H7 (cell line): ENCODE results near the gene RPL19. TPM values are rescaled to one million over a fixed set of nuclear protein-coding genes. Genes with fewer than 3 reads are reported as not detected.

Experiments
- DNase-seq: peaks from one replicate; pipeline ENCODE4 v3.0.0; 2012
- H3K27me3 ChIP-seq: 2 replicates; pipeline ENCODE4 v1.6.0; 2011; ENCODE audit warnings: mild to moderate bottlenecking, low read length; ENCODE audit not compliant: control insufficient read depth, insufficient read depth
- H3K36me3 ChIP-seq: replicated peaks from 2 replicates; pipeline ENCODE4 v1.5.1; 2011; ENCODE audit warnings: low read length; ENCODE audit not compliant: control insufficient read depth, insufficient read depth
- H3K4me3 ChIP-seq: 2 replicates; pipeline ENCODE4 v1.5.1; 2011; ENCODE audit warnings: low read depth, mild to moderate bottlenecking, control low read depth, low read length, moderate library complexity; ENCODE audit not compliant: insufficient read depth
- total RNA-seq: library from RNA; depleted of rRNA; stranded (reverse); fragments of >200 nt; shearing (Covaris generic); gene quantifications from 2 replicates; pipeline ENCODE4 v1.2.3, GENCODE V29; 2014; rRNA removed

Gene RPL19
- 2,113 and 2,304 TPM in 2 replicates for total RNA-seq

GRCh38 chr17:39200070-39200879, at the start of gene RPL19:
Gene RPL19, plus strand, starts transcription at chr17:39200283. Its CDS starts 62 bp downstream, at chr17:39200345.
- DNase-seq = peak; percentile 92
- no peaks in the 10 kb centered on the region for H3K27me3 ChIP-seq
- peak within 1 kb of the TSS; percentile 100 for H3K4me3 ChIP-seq
- peaks cover 37% of the 10 kb centered on the region for H3K36me3 ChIP-seq

GRCh38 chr17:39150795-39151149, 49.3 kb upstream of the RPL19 start:
- peak; percentile 61 for DNase-seq
- Histone ChIP-seq H3K36me3 (no peaks in the 10 kb centered on the region), H3K4me3 (peak overlapping the region; percentile 58), H3K27me3 (peaks cover 30% of the 10 kb centered on the region)

GRCh38 chr17:39151150-39151942, 48.7 kb upstream of the RPL19 start, which contains the start of gene PLXDC1:
Gene PLXDC1, minus strand, starts transcription at chr17:39151637. Its CDS starts 200 bp downstream, at chr17:39151437.
- Histone ChIP-seq H3K27me3 (peaks cover 30% of the 10 kb centered on the region), H3K36me3 (no peaks in the 10 kb centered on the region), H3K4me3 (peak within 1 kb of the TSS; percentile 58)
- peak; percentile 85 for DNase-seq

GRCh38 chr17:39151943-39152818, 47.9 kb upstream of the RPL19 start:
- DNase-seq = peak; percentile 65
- H3K27me3 ChIP-seq = peaks cover 30% of the 10 kb centered on the region
- peak overlapping the region; percentile 58 for H3K4me3 ChIP-seq
- no peaks in the 10 kb centered on the region for H3K36me3 ChIP-seq

GRCh38 chr17:39153599-39154051, 46.5 kb upstream of the RPL19 start:
- DNase-seq = peak; percentile 76
- Histone ChIP-seq H3K27me3 (peaks cover 30% of the 10 kb centered on the region), H3K4me3 (peak overlapping the region; percentile 92)

GRCh38 chr17:39155654-39156053, 44.4 kb upstream of the RPL19 start:
- peaks cover 15% of the 10 kb centered on the region for H3K27me3 ChIP-seq
- H3K4me3 ChIP-seq = no peak overlapping the region
- H3K36me3 ChIP-seq = no peaks in the 10 kb centered on the region
- DNase-seq = no peak

More at GRCh38 chr17:39153599-39154051, 46.5 kb upstream of the RPL19 start:
- no peaks in the 10 kb centered on the region for H3K36me3 ChIP-seq

GRCh38 chr17:39156491-39156890, 43.6 kb upstream of the RPL19 start:
- no peak overlapping the region for H3K4me3 ChIP-seq
- peaks cover 8% of the 10 kb centered on the region for H3K27me3 ChIP-seq
- H3K36me3 ChIP-seq = no peaks in the 10 kb centered on the region
- no peak for DNase-seq

- Histone ChIP-seq H3K27me3 (no peaks in the 10 kb centered on the region), H3K36me3 (no peaks in the 10 kb centered on the region), H3K4me3 (no peak overlapping the region)
- DNase-seq = no peak
Observed at GRCh38 chr17:39158623-39159022, 41.5 kb upstream of the RPL19 start.

- H3K36me3 ChIP-seq = no peaks in the 10 kb centered on the region
- H3K27me3 ChIP-seq = peaks cover 23% of the 10 kb centered on the region
- no peak for DNase-seq
- H3K4me3 ChIP-seq = no peak overlapping the region
Observed at GRCh38 chr17:39161962-39162361, 38.1 kb upstream of the RPL19 start.

GRCh38 chr17:39164675-39165143, 35.4 kb upstream of the RPL19 start:
- Histone ChIP-seq H3K36me3 (no peaks in the 10 kb centered on the region), H3K27me3 (peaks cover 25% of the 10 kb centered on the region), H3K4me3 (peak overlapping the region; percentile 83)
- peak; percentile 98 for DNase-seq

- H3K27me3 ChIP-seq = peaks cover 25% of the 10 kb centered on the region
- H3K4me3 ChIP-seq = peak overlapping the region; percentile 83
- no peaks in the 10 kb centered on the region for H3K36me3 ChIP-seq
- DNase-seq = peak; percentile 79
Observed at GRCh38 chr17:39165178-39165840, 34.8 kb upstream of the RPL19 start.

GRCh38 chr17:39165841-39166349, 34.2 kb upstream of the RPL19 start, which contains the start of gene ARL5C:
Gene ARL5C, minus strand, starts transcription at chr17:39166161. Its CDS starts 401 bp downstream, at chr17:39165760.
- Histone ChIP-seq H3K36me3 (no peaks in the 10 kb centered on the region), H3K27me3 (peaks cover 25% of the 10 kb centered on the region), H3K4me3 (peak within 1 kb of the TSS; percentile 83)
- no peak for DNase-seq
